Left lung (tissue), 10 donors: ENCODE results near the gene MAN2C1. TPM values are rescaled to one million over a fixed set of nuclear protein-coding genes. Genes with fewer than 3 reads are reported as not detected.
"Not testable (repeated sequence)": the region's sequence is repeated elsewhere in the genome, so short reads cannot be mapped to it uniquely, and the experiment has no call there.

ENCODE experiments used
- ATAC-seq: fragments of 200-7000 bp; cut with Tn5 transposase; one replicate; pipeline ENCODE4 v1.9.1; 2020; ENCODE audit warnings: moderate library complexity
- DNase-seq, 4 donors: peaks; one replicate each; pipeline ENCODE4 v3.0.0-alpha.2; 2013 to 2020
- H3K27ac ChIP-seq, 2 donors: fragments of 200-600 bp; sonication (generic) in 1 of 2; one replicate each; pipeline versions ENCODE4 v1.5.0 to v1.8.0; 2020 to 2021
- H3K27me3 ChIP-seq, 2 donors: fragments of 200-600 bp; sonication (generic) in 1 of 2; one replicate each; pipeline versions ENCODE4 v1.5.0 to v1.8.0; 2020 to 2021
- H3K36me3 ChIP-seq, 2 donors: fragments of 200-600 bp; sonication (generic) in 1 of 2; one replicate each; pipeline versions ENCODE4 v1.5.0 to v1.8.0; 2020 to 2021
- H3K4me1 ChIP-seq, 2 donors: fragments of 200-600 bp; one replicate each; pipeline ENCODE4 v1.8.0; 2021
- H3K4me3 ChIP-seq, 2 donors: fragments of 200-600 bp; sonication (generic) in 1 of 2; one replicate each; pipeline versions ENCODE4 v1.5.0 to v1.8.0; 2020 to 2021; ENCODE audit warnings: mild to moderate bottlenecking in 1 of 2
- H3K9me3 ChIP-seq, 2 donors: fragments of 200-600 bp; sonication (generic) in 1 of 2; one replicate each; pipeline versions ENCODE4 v1.5.0 to v1.8.0; 2020 to 2021
- intact Hi-C, 2 donors: fragments of 100-400 bp; cut with DNase I; formaldehyde crosslinking; loops; one replicate each; pipeline versions ENCODE4 v1.11.2 to v1.14.2; 2022
- polyA plus RNA-seq, 6 donors: library from polyadenylated mRNA; unstranded; fragments of 120-200 nt; gene quantifications; one replicate each; pipeline ENCODE4 v1.2.1, GENCODE V29; 2013; ENCODE audit not compliant: insufficient read length in 6 of 6
- total RNA-seq, 2 donors: library from RNA; stranded (reverse); fragmentation: NEBNext Ultra II Directional; extraction: Animal tissue kit (Norgen Biotek cat#: 25700); gene quantifications; one replicate each; pipeline ENCODE4 v1.2.1, GENCODE V29; 2021
- TF ChIP-seq, protein P1 (sequence below), 2 donors: fragments of 200-600 bp; sonication (generic) in 1 of 2; IDR thresholded peaks; one replicate each; pipeline versions ENCODE4 v1.5.0 to v1.8.0; 2021; ENCODE audit warnings: antibody characterized with exemption in 2 of 2
- donor health status: DM: no; HTN: yes; CAD: no.
- donor health status: DM: no; HTN: no; CAD: no.

Gene MAN2C1
- total and polyA plus RNA-seq, 8 donors: 121 to 245 (median 176) TPM

DNA sequence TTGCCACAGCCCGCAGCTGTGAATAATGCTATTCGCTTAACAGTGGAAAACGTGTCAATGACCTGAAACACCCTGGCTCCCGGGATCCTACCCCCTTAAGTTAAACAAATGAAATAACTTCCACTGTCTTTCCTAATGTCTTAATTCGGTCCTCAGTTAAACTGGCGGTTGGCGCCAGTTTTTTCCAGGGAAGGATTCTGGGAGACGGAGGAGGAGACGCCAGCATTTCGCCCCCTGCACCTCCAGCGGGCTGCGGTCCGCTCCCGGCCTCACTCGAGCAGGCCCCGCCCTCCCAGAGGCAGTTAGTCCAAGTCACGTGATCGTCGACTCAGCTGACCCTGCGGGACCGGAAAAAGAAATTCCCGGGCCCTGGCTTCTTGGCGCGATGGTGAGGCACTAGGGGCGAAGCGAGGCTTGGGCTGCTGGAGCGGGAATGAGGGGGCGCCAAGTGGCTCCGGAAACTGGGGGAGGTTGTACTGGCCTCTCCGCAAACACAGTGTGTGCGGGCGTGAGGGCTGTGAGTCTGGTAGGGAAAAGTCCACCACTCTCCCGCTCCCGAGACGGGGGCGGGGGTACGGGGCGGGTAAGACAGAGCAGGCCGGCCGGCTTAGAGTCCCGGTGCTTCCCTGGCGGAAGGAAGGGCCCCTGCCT is 32.6 kb downstream of the MAN2C1 start, which contains the start of gene COMMD4:
Gene COMMD4 (plus strand): TSS at position 359 of the 651 bp plus-strand sequence. CDS start 27 bp downstream, at position 386.
- Histone ChIP-seq H3K27me3 (no peaks in the 10 kb centered on the region), H3K4me1 (peaks cover 0 to 17% of the 10 kb centered on the region in 2 donors), H3K36me3 (peaks cover 0 to 24% of the 10 kb centered on the region in 2 donors), H3K9me3 (no peaks in the 10 kb centered on the region), H3K27ac (peak within 1 kb of the TSS; percentile 39 to 73), H3K4me3 (peak within 1 kb of the TSS; percentile 81 to 94)
- ATAC-seq (peak; percentile 96), DNase-seq (peak; percentile 90 to 95 (median 95))
- intact Hi-C loops: no loop called here
- TF ChIP-seq, protein P1, sequence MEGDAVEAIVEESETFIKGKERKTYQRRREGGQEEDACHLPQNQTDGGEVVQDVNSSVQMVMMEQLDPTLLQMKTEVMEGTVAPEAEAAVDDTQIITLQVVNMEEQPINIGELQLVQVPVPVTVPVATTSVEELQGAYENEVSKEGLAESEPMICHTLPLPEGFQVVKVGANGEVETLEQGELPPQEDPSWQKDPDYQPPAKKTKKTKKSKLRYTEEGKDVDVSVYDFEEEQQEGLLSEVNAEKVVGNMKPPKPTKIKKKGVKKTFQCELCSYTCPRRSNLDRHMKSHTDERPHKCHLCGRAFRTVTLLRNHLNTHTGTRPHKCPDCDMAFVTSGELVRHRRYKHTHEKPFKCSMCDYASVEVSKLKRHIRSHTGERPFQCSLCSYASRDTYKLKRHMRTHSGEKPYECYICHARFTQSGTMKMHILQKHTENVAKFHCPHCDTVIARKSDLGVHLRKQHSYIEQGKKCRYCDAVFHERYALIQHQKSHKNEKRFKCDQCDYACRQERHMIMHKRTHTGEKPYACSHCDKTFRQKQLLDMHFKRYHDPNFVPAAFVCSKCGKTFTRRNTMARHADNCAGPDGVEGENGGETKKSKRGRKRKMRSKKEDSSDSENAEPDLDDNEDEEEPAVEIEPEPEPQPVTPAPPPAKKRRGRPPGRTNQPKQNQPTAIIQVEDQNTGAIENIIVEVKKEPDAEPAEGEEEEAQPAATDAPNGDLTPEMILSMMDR (IDR thresholded peaks at IDR 0.05): no peak

DNA sequence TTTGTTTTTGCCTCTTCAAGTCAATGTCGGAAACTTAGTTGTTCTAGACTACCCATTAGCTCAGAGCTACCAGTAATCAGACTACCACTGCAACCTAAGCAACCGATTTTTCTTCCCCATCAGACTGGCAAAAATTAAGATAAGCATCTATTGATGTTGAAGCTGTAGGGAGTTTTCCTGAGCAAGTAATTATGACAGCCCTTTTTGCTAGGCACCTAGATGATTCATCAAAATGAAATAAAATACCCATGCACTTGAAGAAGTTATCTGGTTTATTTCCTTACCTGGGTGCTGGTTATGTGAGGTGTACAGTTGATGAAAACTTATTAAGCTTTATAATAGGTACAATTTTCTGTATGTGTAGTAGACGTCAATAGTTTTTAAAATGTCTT is 33.1 kb downstream of the MAN2C1 start:
- H3K4me3 ChIP-seq: peak overlapping the region; percentile 81 to 94
- ATAC-seq (no peak), DNase-seq (no peak)
- H3K9me3 ChIP-seq: no peaks in the 10 kb centered on the region
- H3K27ac ChIP-seq: peak overlapping the region; percentile 39 to 73
- intact Hi-C loops: no loop called here
- TF ChIP-seq, protein P1 (IDR thresholded peaks at IDR 0.05): no peak
- peaks cover 0 to 20% of the 10 kb centered on the region in 2 donors for H3K36me3 ChIP-seq
- no peaks in the 10 kb centered on the region for H3K27me3 ChIP-seq
- peaks cover 0 to 17% of the 10 kb centered on the region in 2 donors for H3K4me1 ChIP-seq

DNA sequence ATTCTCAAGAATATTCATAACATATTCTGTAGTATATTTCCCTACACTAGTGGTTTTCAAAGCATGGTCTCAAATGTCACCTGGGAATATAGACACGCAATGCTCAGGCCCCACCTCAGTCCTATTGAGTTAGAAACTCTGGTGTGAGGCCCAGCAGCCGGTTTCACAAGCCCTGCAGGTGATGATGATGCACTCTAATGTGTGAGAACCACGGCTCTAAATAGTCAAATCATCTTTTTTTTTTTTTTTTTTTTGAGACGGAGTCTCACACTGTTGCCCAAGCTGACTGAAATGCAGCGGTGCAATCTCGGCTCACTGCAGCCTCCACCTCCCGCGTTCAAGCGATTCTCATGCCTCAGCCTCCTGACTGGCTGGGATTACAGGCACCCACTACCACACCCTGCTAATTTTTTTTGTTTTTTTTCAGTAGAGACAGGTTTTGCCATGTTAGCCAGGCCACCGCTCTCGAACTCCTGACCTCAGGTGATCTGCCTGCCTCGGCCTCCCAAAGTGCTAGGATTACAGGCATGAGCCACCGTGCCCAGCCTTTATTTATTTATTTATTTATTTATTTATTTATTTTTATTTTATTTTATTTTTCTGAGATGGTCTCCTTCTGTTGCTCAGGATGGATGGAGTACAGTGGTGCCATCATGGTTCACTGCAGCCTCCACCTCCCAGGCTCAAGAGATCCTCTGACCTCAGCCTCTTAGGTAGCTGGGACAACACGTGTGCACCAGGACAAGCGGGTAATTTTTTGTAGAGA is 34.6 kb downstream of the MAN2C1 start:
- H3K9me3 ChIP-seq, H3K27me3 ChIP-seq, H3K4me3 ChIP-seq, H3K36me3 ChIP-seq, intact Hi-C loops, ATAC-seq, H3K27ac ChIP-seq, DNase-seq: not testable (repeated sequence)
- peaks cover 0 to 17% of the 10 kb centered on the region in 2 donors for H3K4me1 ChIP-seq

DNA sequence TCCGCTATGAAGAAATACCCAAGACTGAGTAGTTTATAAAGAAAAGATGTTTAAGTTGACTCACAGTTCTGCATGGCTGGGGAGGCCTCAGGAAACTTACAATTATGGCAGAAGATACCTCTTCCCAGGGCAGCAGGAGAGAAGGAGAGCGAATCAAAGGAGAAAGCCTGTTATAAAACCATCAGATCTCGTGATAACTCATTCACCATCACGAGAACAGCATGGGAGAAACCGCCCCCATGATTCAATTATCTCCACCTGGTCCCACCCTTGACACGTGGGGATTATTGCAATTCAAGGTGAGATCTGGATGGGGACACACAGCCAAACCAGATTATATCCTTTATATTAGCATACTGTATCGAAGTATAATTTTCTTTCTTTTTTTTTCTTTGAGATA is 36.3 kb downstream of the MAN2C1 start:
- H3K4me3 ChIP-seq, H3K27ac ChIP-seq, ATAC-seq, intact Hi-C loops, DNase-seq, H3K9me3 ChIP-seq, H3K27me3 ChIP-seq, H3K36me3 ChIP-seq: not testable (repeated sequence)
- peaks cover 0 to 16% of the 10 kb centered on the region in 2 donors for H3K4me1 ChIP-seq

DNA sequence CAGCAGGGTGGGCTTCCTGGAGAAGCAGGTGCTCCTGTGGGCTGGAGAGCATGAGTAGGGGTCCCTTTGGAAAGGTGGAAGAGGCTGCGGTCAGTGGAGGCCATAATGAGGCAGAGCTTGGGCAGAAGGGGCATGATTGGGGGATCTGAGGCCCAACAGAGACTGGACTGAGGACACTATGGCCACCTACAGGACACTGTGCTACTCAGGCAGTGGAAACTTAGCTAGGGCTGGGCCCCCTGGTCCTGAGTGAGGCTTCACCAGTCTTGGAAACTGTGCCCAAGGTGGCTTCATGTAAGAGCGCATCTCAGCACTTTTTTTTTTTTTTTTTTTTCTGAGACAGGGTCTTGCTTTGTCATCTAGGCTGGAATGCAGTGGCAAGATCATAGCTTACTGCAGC is 38.8 kb downstream of the MAN2C1 start:
- TF ChIP-seq, protein P1 (IDR thresholded peaks at IDR 0.05): no peak
- no peaks in the 10 kb centered on the region for H3K36me3 ChIP-seq
- no peaks in the 10 kb centered on the region for H3K9me3 ChIP-seq
- H3K4me3 ChIP-seq: no peak overlapping the region
- ATAC-seq (no peak), DNase-seq (no peak)
- H3K27ac ChIP-seq: no peak overlapping the region
- no peaks in the 10 kb centered on the region for H3K4me1 ChIP-seq
- intact Hi-C loops: no loop called here
- H3K27me3 ChIP-seq: no peaks in the 10 kb centered on the region
